ENCODE results near the gene GUSB. TPM values are rescaled to one million over a fixed set of nuclear protein-coding genes. Genes with fewer than 3 reads are reported as not detected.
"Not testable (repeated sequence)": the region's sequence is repeated elsewhere in the genome, so short reads cannot be mapped to it uniquely, and the experiment has no call there.

The GUSB gene
- total and polyA plus RNA-seq, 9 donors = 19.6 to 80.9 (median 37.9) TPM

- peak in 4 of 5 donors; percentile 22 to 50 (median 30) for DNase-seq
- no peak for TF ChIP-seq EP300 (IDR thresholded peaks at IDR 0.05)
- peak in 1 of 3 donors; percentile 18 for TF ChIP-seq CTCF (IDR thresholded peaks at IDR 0.05)
- TF ChIP-seq POLR2A (IDR thresholded peaks at IDR 0.05) = no peak
- intact Hi-C loops (cut with DNase I) = no loop called here
- no peaks in the 10 kb centered on the region for H3K9me3 ChIP-seq
- H3K27me3 ChIP-seq = no peaks in the 10 kb centered on the region
- no peaks in the 10 kb centered on the region for H3K4me1 ChIP-seq (ENCODE audit: insufficient read depth)
- no peak overlapping the region for H3K4me3 ChIP-seq
- WGBS, 3 donors = 50 to 59% (median 55%) methylated on average over 5 of the region's 5 CpGs
- no peak overlapping the region for H3K27ac ChIP-seq
- H3K36me3 ChIP-seq = no peaks in the 10 kb centered on the region
Measured at GRCh38 chr7:66013938-66014337, 31.9 kb upstream of the GUSB start.

- DNase-seq = no peak
- Histone ChIP-seq H3K27ac (no peak overlapping the region), H3K4me1 (ENCODE audit: insufficient read depth) (no peaks in the 10 kb centered on the region), H3K36me3 (no peaks in the 10 kb centered on the region), H3K27me3 (no peaks in the 10 kb centered on the region), H3K9me3 (no peaks in the 10 kb centered on the region), H3K4me3 (no peak overlapping the region)
- intact Hi-C loops (cut with DNase I) = no loop called here
- no peak for TF ChIP-seq POLR2A (IDR thresholded peaks at IDR 0.05)
- TF ChIP-seq CTCF (IDR thresholded peaks at IDR 0.05) = no peak
- TF ChIP-seq EP300 (IDR thresholded peaks at IDR 0.05) = no peak
- 66 to 71% (median 70%) methylated on average over 6 of the region's 6 CpGs for WGBS, 3 donors
Measured at GRCh38 chr7:66007232-66007631, 25.2 kb upstream of the GUSB start.

- H3K36me3 ChIP-seq; DNase-seq; H3K4me1 ChIP-seq (ENCODE audit: insufficient read depth); intact Hi-C loops (cut with DNase I); H3K9me3 ChIP-seq; H3K27ac ChIP-seq; H3K27me3 ChIP-seq; H3K4me3 ChIP-seq: not testable (repeated sequence)
- WGBS, 3 donors = 70 to 75% (median 74%) methylated on average over 8 of the region's 8 CpGs
Measured at GRCh38 chr7:66005115-66005671, 23.2 kb upstream of the GUSB start.

GRCh38 chr7:66000823-66001417 is 18.9 kb upstream of the GUSB start:
- H3K27ac ChIP-seq; H3K9me3 ChIP-seq; H3K4me3 ChIP-seq; intact Hi-C loops (cut with DNase I); H3K36me3 ChIP-seq; H3K27me3 ChIP-seq; DNase-seq; H3K4me1 ChIP-seq (ENCODE audit: insufficient read depth): not testable (repeated sequence)
- 26 to 39% (median 30%) methylated on average over 1 of the region's 5 CpGs for WGBS, 3 donors

GRCh38 chr7:65994984-65995383 is 13.0 kb upstream of the GUSB start:
- intact Hi-C loops (cut with DNase I) = not testable (repeated sequence)
- WGBS, 3 donors = 0 to 95% (median 93%) methylated on average over 1 of the region's 1 CpG

GRCh38 chr7:65992526-65992925 is 10.5 kb upstream of the GUSB start:
- H3K27ac ChIP-seq = no peak overlapping the region
- no peak overlapping the region for H3K4me3 ChIP-seq
- intact Hi-C loops (cut with DNase I) = no loop called here
- TF ChIP-seq CTCF (IDR thresholded peaks at IDR 0.05) = no peak
- TF ChIP-seq EP300 (IDR thresholded peaks at IDR 0.05) = no peak
- TF ChIP-seq POLR2A (IDR thresholded peaks at IDR 0.05) = no peak
- no peak for DNase-seq
- H3K9me3 ChIP-seq = no peaks in the 10 kb centered on the region
- 73 to 84% (median 78%) methylated on average over 4 of the region's 4 CpGs for WGBS, 3 donors
- no peaks in the 10 kb centered on the region for H3K36me3 ChIP-seq
- no peaks in the 10 kb centered on the region for H3K4me1 ChIP-seq (ENCODE audit: insufficient read depth)
- no peaks in the 10 kb centered on the region for H3K27me3 ChIP-seq

More at GRCh38 chr7:65994984-65995383, 13.0 kb upstream of the GUSB start:
- DNase-seq; H3K4me1 ChIP-seq (ENCODE audit: insufficient read depth); H3K27me3 ChIP-seq; H3K36me3 ChIP-seq; H3K4me3 ChIP-seq; H3K9me3 ChIP-seq; H3K27ac ChIP-seq: not testable (repeated sequence)

- H3K9me3 ChIP-seq; DNase-seq; H3K27me3 ChIP-seq; H3K36me3 ChIP-seq; H3K4me1 ChIP-seq (ENCODE audit: insufficient read depth); intact Hi-C loops (cut with DNase I); H3K4me3 ChIP-seq; H3K27ac ChIP-seq: not testable (repeated sequence)
- WGBS, 3 donors = 93 to 94% (median 94%) methylated on average over 5 of the region's 5 CpGs
Measured at GRCh38 chr7:65991829-65992228, 9.8 kb upstream of the GUSB start.

Data from ovary (tissue), 9 donors.